ENCODE measurements around the gene PPP2R3A. TPM values are rescaled to one million over a fixed set of nuclear protein-coding genes. Genes with fewer than 3 reads are reported as not detected.

PPP2R3A gene, protein sequence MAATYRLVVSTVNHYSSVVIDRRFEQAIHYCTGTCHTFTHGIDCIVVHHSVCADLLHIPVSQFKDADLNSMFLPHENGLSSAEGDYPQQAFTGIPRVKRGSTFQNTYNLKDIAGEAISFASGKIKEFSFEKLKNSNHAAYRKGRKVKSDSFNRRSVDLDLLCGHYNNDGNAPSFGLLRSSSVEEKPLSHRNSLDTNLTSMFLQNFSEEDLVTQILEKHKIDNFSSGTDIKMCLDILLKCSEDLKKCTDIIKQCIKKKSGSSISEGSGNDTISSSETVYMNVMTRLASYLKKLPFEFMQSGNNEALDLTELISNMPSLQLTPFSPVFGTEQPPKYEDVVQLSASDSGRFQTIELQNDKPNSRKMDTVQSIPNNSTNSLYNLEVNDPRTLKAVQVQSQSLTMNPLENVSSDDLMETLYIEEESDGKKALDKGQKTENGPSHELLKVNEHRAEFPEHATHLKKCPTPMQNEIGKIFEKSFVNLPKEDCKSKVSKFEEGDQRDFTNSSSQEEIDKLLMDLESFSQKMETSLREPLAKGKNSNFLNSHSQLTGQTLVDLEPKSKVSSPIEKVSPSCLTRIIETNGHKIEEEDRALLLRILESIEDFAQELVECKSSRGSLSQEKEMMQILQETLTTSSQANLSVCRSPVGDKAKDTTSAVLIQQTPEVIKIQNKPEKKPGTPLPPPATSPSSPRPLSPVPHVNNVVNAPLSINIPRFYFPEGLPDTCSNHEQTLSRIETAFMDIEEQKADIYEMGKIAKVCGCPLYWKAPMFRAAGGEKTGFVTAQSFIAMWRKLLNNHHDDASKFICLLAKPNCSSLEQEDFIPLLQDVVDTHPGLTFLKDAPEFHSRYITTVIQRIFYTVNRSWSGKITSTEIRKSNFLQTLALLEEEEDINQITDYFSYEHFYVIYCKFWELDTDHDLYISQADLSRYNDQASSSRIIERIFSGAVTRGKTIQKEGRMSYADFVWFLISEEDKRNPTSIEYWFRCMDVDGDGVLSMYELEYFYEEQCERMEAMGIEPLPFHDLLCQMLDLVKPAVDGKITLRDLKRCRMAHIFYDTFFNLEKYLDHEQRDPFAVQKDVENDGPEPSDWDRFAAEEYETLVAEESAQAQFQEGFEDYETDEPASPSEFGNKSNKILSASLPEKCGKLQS (N-terminal part only)
- 15.3 TPM for polyA plus RNA-seq (2013, experiment 1 of 2)
- polyA plus RNA-seq (2013, experiment 2 of 2): 15.4 TPM

DNA sequence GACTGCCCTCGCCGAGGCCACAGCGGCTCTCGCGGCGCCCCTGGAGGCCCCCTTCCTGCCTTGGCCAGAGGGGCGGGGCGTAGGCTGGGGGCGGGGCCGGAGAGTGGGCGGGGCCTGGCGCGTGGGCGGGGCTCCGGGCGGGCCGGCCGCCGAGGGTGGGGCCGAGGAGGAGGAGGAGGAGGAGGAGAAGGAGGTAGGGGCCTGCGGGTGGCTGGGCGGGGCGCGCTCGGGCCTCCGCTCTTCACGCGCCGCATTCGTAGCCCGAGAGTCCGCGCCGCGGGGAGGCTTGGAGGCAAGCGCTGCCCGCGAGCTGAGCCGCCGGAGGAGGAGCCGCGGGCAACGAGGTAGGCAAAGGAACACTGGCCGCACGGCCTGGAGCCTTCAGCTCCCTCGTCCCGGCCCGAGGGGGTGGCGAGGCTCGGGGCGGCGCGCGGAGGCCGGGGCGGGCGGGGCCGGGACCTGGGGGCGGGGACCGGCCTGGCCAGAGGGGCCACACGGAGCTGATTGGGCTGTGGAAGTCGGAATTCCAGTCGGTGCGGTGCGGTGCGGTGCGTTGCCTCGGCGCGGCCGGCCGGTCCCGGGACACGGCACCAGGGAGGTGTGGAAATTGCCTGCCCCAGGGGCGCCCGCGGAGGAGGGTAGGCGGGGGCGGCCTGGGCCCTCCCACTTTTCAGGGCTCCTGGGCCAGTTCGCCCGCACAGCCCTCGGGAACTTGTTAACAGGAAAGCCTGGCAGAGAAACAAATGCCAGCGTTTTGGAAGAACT is at the start of gene PPP2R3A:
TSS of gene PPP2R3A (plus strand) at position 223 of the 765 bp plus-strand sequence. CDS start 35,771 bp downstream, outside the sequence.
- H4K8ac ChIP-seq (ENCODE audit: low read depth, low read length): no peak within 1 kb of the TSS
- H3K79me1 ChIP-seq (ENCODE audit: low read depth, low read length): peaks cover 2% of the 10 kb centered on the region
- H3K27ac ChIP-seq (replicated peaks; ENCODE audit: low read length): peak within 1 kb of the TSS; percentile 93
- H3K23ac ChIP-seq (ENCODE audit: low read depth, low read length, poor library complexity): peak within 1 kb of the TSS; percentile 69
- peak within 1 kb of the TSS; percentile 67 for H3K4me2 ChIP-seq (ENCODE audit: insufficient read depth, low read length, poor library complexity, severe bottlenecking)
- no peak within 1 kb of the TSS for H2AK5ac ChIP-seq (ENCODE audit: low read depth, low read length)
- no peak within 1 kb of the TSS for H2BK120ac ChIP-seq (ENCODE audit: low read depth, low read length)
- no peak within 1 kb of the TSS for H3K4ac ChIP-seq (ENCODE audit: low read length)
- H3K9ac ChIP-seq (ENCODE audit: low read depth, low read length, poor library complexity): peak within 1 kb of the TSS; percentile 94
- peak within 1 kb of the TSS; percentile 81 to 92 for H3K4me3 ChIP-seq (ENCODE audit: low read length in 2 of 2)
- H2BK12ac ChIP-seq (ENCODE audit: low read length): no peak within 1 kb of the TSS
- peak within 1 kb of the TSS; percentile 98 for H2AFZ ChIP-seq (ENCODE audit: low read length)
- peak within 1 kb of the TSS; percentile 97 for H3K18ac ChIP-seq (ENCODE audit: low read length)
- no peaks in the 10 kb centered on the region for H3K36me3 ChIP-seq (replicated peaks in 1 of 2; ENCODE audit: control insufficient read depth in 2 of 2, insufficient read depth in 2 of 2, low read length in 2 of 2)
- peak; percentile 90 for DNase-seq (ENCODE audit: low spot score)
- H4K91ac ChIP-seq (ENCODE audit: low read depth, low read length, poor library complexity): no peak within 1 kb of the TSS
- H2BK5ac ChIP-seq (ENCODE audit: low read length): no peak within 1 kb of the TSS
- no peaks in the 10 kb centered on the region for H3K27me3 ChIP-seq (ENCODE audit: control insufficient read depth in 3 of 3, insufficient read depth in 3 of 3, low read depth in 1 of 3, low read length in 3 of 3)
- peaks cover 2 to 12% of the 10 kb centered on the region in 2 donors for H3K4me1 ChIP-seq (ENCODE audit: control insufficient read depth in 2 of 2, insufficient read depth in 1 of 2, low read depth in 1 of 2, low read length in 2 of 2)
- H2BK15ac ChIP-seq (ENCODE audit: low read length): no peak within 1 kb of the TSS
- WGBS, 2 donors (ENCODE audit: extremely low coverage in 2 of 2, insufficient read length in 2 of 2, insufficient replicate concordance in 1 of 2): no CpG with 5 or more reads among the region's 83 CpGs
- H3K9me3 ChIP-seq (replicated peaks in 1 of 2; ENCODE audit: control insufficient read depth in 2 of 2, insufficient read depth in 1 of 2, low read depth in 1 of 2, low read length in 2 of 2): no peaks in the 10 kb centered on the region
- peak within 1 kb of the TSS; percentile 63 for H3K14ac ChIP-seq (ENCODE audit: low read length)

DNA sequence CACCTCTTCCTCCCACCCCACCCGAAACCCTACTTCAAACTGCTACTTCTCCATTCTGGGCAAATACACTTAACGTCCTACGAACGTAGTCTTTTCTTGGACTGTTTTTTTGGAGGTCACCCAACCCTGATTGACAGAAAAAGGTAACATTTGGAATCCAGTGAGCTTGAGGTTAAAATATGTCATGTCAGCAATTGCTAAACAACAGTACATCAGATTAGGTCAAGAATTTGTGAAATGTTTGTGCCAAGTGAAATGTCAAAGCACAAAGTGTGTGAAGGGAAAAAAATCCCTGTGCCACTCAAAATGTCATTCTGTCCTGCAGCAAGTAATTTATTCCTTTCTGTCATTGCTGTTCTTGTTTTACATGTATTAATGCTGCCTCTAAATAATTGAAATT is 49.2 kb upstream of the PPP2R3A start:
- H2BK5ac ChIP-seq (ENCODE audit: low read length): no peak overlapping the region
- H2BK12ac ChIP-seq (ENCODE audit: low read length): no peak overlapping the region
- no peak overlapping the region for H2BK15ac ChIP-seq (ENCODE audit: low read length)
- no peak overlapping the region for H3K14ac ChIP-seq (ENCODE audit: low read length)
- H3K27me3 ChIP-seq (ENCODE audit: control insufficient read depth in 3 of 3, insufficient read depth in 3 of 3, low read depth in 1 of 3, low read length in 3 of 3): no peaks in the 10 kb centered on the region
- no peak overlapping the region for H3K18ac ChIP-seq (ENCODE audit: low read length)
- no peak overlapping the region for H3K4me3 ChIP-seq (ENCODE audit: low read length in 2 of 2)
- H2AK5ac ChIP-seq (ENCODE audit: low read depth, low read length): no peak overlapping the region
- peaks cover 0 to 2% of the 10 kb centered on the region in 2 donors for H3K4me1 ChIP-seq (ENCODE audit: control insufficient read depth in 2 of 2, insufficient read depth in 1 of 2, low read depth in 1 of 2, low read length in 2 of 2)
- no peaks in the 10 kb centered on the region for H3K79me1 ChIP-seq (ENCODE audit: low read depth, low read length)
- H3K23ac ChIP-seq (ENCODE audit: low read depth, low read length, poor library complexity): no peak overlapping the region
- DNase-seq (ENCODE audit: low spot score): no peak
- H4K8ac ChIP-seq (ENCODE audit: low read depth, low read length): no peak overlapping the region
- no peaks in the 10 kb centered on the region for H3K36me3 ChIP-seq (replicated peaks in 1 of 2; ENCODE audit: control insufficient read depth in 2 of 2, insufficient read depth in 2 of 2, low read length in 2 of 2)
- no peak overlapping the region for H3K4ac ChIP-seq (ENCODE audit: low read length)
- H3K9ac ChIP-seq (ENCODE audit: low read depth, low read length, poor library complexity): no peak overlapping the region
- no peak overlapping the region for H4K91ac ChIP-seq (ENCODE audit: low read depth, low read length, poor library complexity)
- H3K9me3 ChIP-seq (replicated peaks in 1 of 2; ENCODE audit: control insufficient read depth in 2 of 2, insufficient read depth in 1 of 2, low read depth in 1 of 2, low read length in 2 of 2): no peaks in the 10 kb centered on the region
- H3K4me2 ChIP-seq (ENCODE audit: insufficient read depth, low read length, poor library complexity, severe bottlenecking): no peak overlapping the region
- no peak overlapping the region for H3K27ac ChIP-seq (replicated peaks; ENCODE audit: low read length)
- H2AFZ ChIP-seq (ENCODE audit: low read length): no peak overlapping the region
- WGBS, 2 donors (ENCODE audit: extremely low coverage in 2 of 2, insufficient read length in 2 of 2, insufficient replicate concordance in 1 of 2): no CpG with 5 or more reads among the region's 4 CpGs
- no peak overlapping the region for H2BK120ac ChIP-seq (ENCODE audit: low read depth, low read length)

DNA sequence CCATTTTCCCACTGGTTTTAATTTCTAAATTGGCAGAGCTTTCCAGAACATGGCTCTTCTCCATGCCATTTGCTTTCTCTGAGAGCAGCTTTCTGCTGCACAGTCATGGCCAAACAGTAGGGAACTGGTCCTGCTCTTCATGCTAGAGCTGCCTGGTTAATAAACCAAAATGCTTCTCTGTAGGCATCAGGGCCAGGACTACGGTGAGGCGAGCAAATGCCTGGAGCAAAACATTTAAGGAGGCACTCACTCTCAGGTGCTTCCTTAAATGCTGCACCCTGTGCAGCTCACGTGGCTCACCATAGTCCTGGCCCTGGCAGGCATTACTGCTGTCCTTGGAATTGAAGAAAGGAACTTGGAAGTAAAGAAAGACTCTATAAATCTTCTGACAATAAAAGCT is 48.5 kb upstream of the PPP2R3A start:
- Histone ChIP-seq H3K9me3 (replicated peaks in 1 of 2; ENCODE audit: control insufficient read depth in 2 of 2, insufficient read depth in 1 of 2, low read depth in 1 of 2, low read length in 2 of 2) (no peaks in the 10 kb centered on the region), H3K27ac (replicated peaks; ENCODE audit: low read length) (no peak overlapping the region), H3K4me2 (ENCODE audit: insufficient read depth, low read length, poor library complexity, severe bottlenecking) (no peak overlapping the region), H4K8ac (ENCODE audit: low read depth, low read length) (no peak overlapping the region), H2BK12ac (ENCODE audit: low read length) (no peak overlapping the region), H3K36me3 (replicated peaks in 1 of 2; ENCODE audit: control insufficient read depth in 2 of 2, insufficient read depth in 2 of 2, low read length in 2 of 2) (no peaks in the 10 kb centered on the region), H3K9ac (ENCODE audit: low read depth, low read length, poor library complexity) (no peak overlapping the region), H2BK120ac (ENCODE audit: low read depth, low read length) (no peak overlapping the region), H3K4me1 (ENCODE audit: control insufficient read depth in 2 of 2, insufficient read depth in 1 of 2, low read depth in 1 of 2, low read length in 2 of 2) (peaks cover 0 to 2% of the 10 kb centered on the region in 2 donors), H4K91ac (ENCODE audit: low read depth, low read length, poor library complexity) (no peak overlapping the region), H2AFZ (ENCODE audit: low read length) (no peak overlapping the region), H3K27me3 (ENCODE audit: control insufficient read depth in 3 of 3, insufficient read depth in 3 of 3, low read depth in 1 of 3, low read length in 3 of 3) (no peaks in the 10 kb centered on the region), H3K4me3 (ENCODE audit: low read length in 2 of 2) (no peak overlapping the region), H3K4ac (ENCODE audit: low read length) (no peak overlapping the region), H3K79me1 (ENCODE audit: low read depth, low read length) (no peaks in the 10 kb centered on the region), H3K14ac (ENCODE audit: low read length) (no peak overlapping the region), H3K18ac (ENCODE audit: low read length) (no peak overlapping the region), H2BK5ac (ENCODE audit: low read length) (no peak overlapping the region), H2AK5ac (ENCODE audit: low read depth, low read length) (no peak overlapping the region), H3K23ac (ENCODE audit: low read depth, low read length, poor library complexity) (no peak overlapping the region), H2BK15ac (ENCODE audit: low read length) (no peak overlapping the region)
- no peak for DNase-seq (ENCODE audit: low spot score)
- WGBS, 2 donors (ENCODE audit: extremely low coverage in 2 of 2, insufficient read length in 2 of 2, insufficient replicate concordance in 1 of 2): no CpG with 5 or more reads among the region's 3 CpGs

Measured in neuronal stem cell (in vitro differentiated cells).